Activated naive CD4-positive, alpha-beta T cell treated with anti-CD3 and anti-CD28 coated beads, Interleukin-2, amount 10 ng/mL, durations not matched to agents 7 days and 5 days (primary cell): ENCODE measurements around the gene PDCD4.
"Not testable (repeated sequence)": the region's sequence is repeated elsewhere in the genome, so short reads cannot be mapped to it uniquely, and the experiment has no call there.

ENCODE experiments used
- CTCF ChIA-PET: fragments of 350-600 bp; sonication (Branson Sonifier 250); formaldehyde crosslinking; loops from one replicate; lab custom pipeline; 2021; ENCODE audit warnings: antibody characterized with exemption; lab: Charles Lee
- DNase-seq: peaks from one replicate; pipeline ENCODE4 v3.0.0-alpha.2; 2020
- H3K27ac Mint-ChIP-seq: one replicate; pipeline ENCODE4 v1.8.0; 2021; ENCODE audit warnings: mild to moderate bottlenecking, moderate library complexity, mixed read lengths
- H3K27me3 Mint-ChIP-seq: one replicate; pipeline ENCODE4 v1.8.0; 2021; ENCODE audit warnings: mild to moderate bottlenecking, mixed read lengths
- H3K36me3 Mint-ChIP-seq: one replicate; pipeline ENCODE4 v1.8.0; 2021; ENCODE audit warnings: mixed read lengths
- H3K4me1 Mint-ChIP-seq: one replicate; pipeline ENCODE4 v1.8.0; 2021; ENCODE audit warnings: mixed read lengths
- H3K4me3 Mint-ChIP-seq: one replicate; pipeline ENCODE4 v1.8.0; 2021; ENCODE audit warnings: mild to moderate bottlenecking, moderate library complexity, mixed read lengths
- H3K9me3 Mint-ChIP-seq: one replicate; pipeline ENCODE4 v1.8.0; 2021; ENCODE audit warnings: mixed read lengths

PDCD4 gene

GRCh38 chr10:110892602-110893288 is 21.0 kb downstream of the PDCD4 start:
- H3K36me3 Mint-ChIP-seq, result peaks cover 50% of the 10 kb centered on the region
- peaks cover 5% of the 10 kb centered on the region for H3K4me1 Mint-ChIP-seq
- CTCF ChIA-PET, result interaction anchor here (1.1 to 6.8 kb wide), 12 partner anchors 11 to 152 kb away, joined by 3 to 52 read pairs (median 5); partner anchors contain the start of gene BBIP1
- DNase-seq, result no peak
- no peak overlapping the region for H3K27ac Mint-ChIP-seq
- no peak overlapping the region for H3K4me3 Mint-ChIP-seq
- no peaks in the 10 kb centered on the region for H3K27me3 Mint-ChIP-seq
- no peaks in the 10 kb centered on the region for H3K9me3 Mint-ChIP-seq

- CTCF ChIA-PET, result interaction anchor here (0.7 to 6.8 kb wide), 20 partner anchors 9 to 283 kb away, joined by 3 to 52 read pairs (median 4); partner anchors contain the start of gene BBIP1
- Mint-ChIP-seq H3K27me3 (no peaks in the 10 kb centered on the region), H3K4me1 (peaks cover 5% of the 10 kb centered on the region), H3K27ac (no peak overlapping the region), H3K4me3 (no peak overlapping the region), H3K36me3 (peaks cover 53% of the 10 kb centered on the region), H3K9me3 (no peaks in the 10 kb centered on the region)
- DNase-seq, result no peak
Measured at GRCh38 chr10:110893559-110894179, 21.9 kb downstream of the PDCD4 start.

GRCh38 chr10:110897184-110897583 is 25.5 kb downstream of the PDCD4 start:
- peaks cover 10% of the 10 kb centered on the region for H3K4me1 Mint-ChIP-seq
- H3K9me3 Mint-ChIP-seq, result no peaks in the 10 kb centered on the region
- peaks cover 59% of the 10 kb centered on the region for H3K36me3 Mint-ChIP-seq
- CTCF ChIA-PET, result interaction anchor here (0.6 to 6.8 kb wide), 6 partner anchors 13 to 156 kb away, joined by 3 to 52 read pairs (median 3); no protein-coding TSS in a partner anchor
- no peak for DNase-seq
- H3K4me3 Mint-ChIP-seq, result no peak overlapping the region
- no peak overlapping the region for H3K27ac Mint-ChIP-seq
- H3K27me3 Mint-ChIP-seq, result no peaks in the 10 kb centered on the region

- Mint-ChIP-seq H3K27me3 (no peaks in the 10 kb centered on the region), H3K36me3 (peaks cover 66% of the 10 kb centered on the region), H3K4me1 (peaks cover 19% of the 10 kb centered on the region), H3K4me3 (no peak overlapping the region), H3K27ac (no peak overlapping the region), H3K9me3 (no peaks in the 10 kb centered on the region)
- CTCF ChIA-PET, result interaction anchor here (0.7 to 6.8 kb wide), 3 partner anchors 117 to 308 kb away, joined by 3 to 52 read pairs (median 3); no protein-coding TSS in a partner anchor
- no peak for DNase-seq
Measured at GRCh38 chr10:110898391-110898790, 26.7 kb downstream of the PDCD4 start.

- CTCF ChIA-PET, result interaction anchor here (0.8 to 1.6 kb wide), 2 partner anchors 44 to 97 kb away, joined by 3 to 5 read pairs; no protein-coding TSS in a partner anchor
- Mint-ChIP-seq H3K36me3 (peaks cover 53% of the 10 kb centered on the region), H3K27me3 (no peaks in the 10 kb centered on the region), H3K4me1 (peaks cover 17% of the 10 kb centered on the region), H3K9me3 (no peaks in the 10 kb centered on the region), H3K4me3 (no peak overlapping the region), H3K27ac (no peak overlapping the region)
- DNase-seq, result no peak
Measured at GRCh38 chr10:110900983-110901382, 29.3 kb downstream of the PDCD4 start.

- Mint-ChIP-seq H3K36me3 (peaks cover 52% of the 10 kb centered on the region), H3K4me3 (no peak overlapping the region), H3K4me1 (peaks cover 17% of the 10 kb centered on the region), H3K9me3 (no peaks in the 10 kb centered on the region), H3K27me3 (no peaks in the 10 kb centered on the region), H3K27ac (no peak overlapping the region)
- CTCF ChIA-PET, result interaction anchor here (1.0 to 2.5 kb wide), 6 partner anchors 8 to 159 kb away, joined by 3 to 13 read pairs (median 6); no protein-coding TSS in a partner anchor
- no peak for DNase-seq
Measured at GRCh38 chr10:110901954-110902819, 30.5 kb downstream of the PDCD4 start.

GRCh38 chr10:110903280-110904278 is 31.9 kb downstream of the PDCD4 start:
- Mint-ChIP-seq H3K27ac (no peak overlapping the region), H3K27me3 (no peaks in the 10 kb centered on the region), H3K36me3 (peaks cover 45% of the 10 kb centered on the region), H3K9me3 (no peaks in the 10 kb centered on the region), H3K4me1 (peaks cover 17% of the 10 kb centered on the region), H3K4me3 (no peak overlapping the region)
- DNase-seq, result no peak
- CTCF ChIA-PET, result interaction anchor here (1.0 to 2.5 kb wide), 4 partner anchors 10 to 160 kb away, joined by 3 to 13 read pairs (median 6); no protein-coding TSS in a partner anchor

- Mint-ChIP-seq H3K4me3 (no peak overlapping the region), H3K36me3 (peaks cover 14% of the 10 kb centered on the region), H3K27ac (no peak overlapping the region), H3K9me3 (no peaks in the 10 kb centered on the region), H3K4me1 (no peaks in the 10 kb centered on the region), H3K27me3 (no peaks in the 10 kb centered on the region)
- no peak for DNase-seq
- CTCF ChIA-PET, result interaction anchor here (0.6 to 1.6 kb wide), 5 partner anchors 14 to 107 kb away, joined by 3 to 6 read pairs (median 3); no protein-coding TSS in a partner anchor
Measured at GRCh38 chr10:110910138-110910537, 38.4 kb downstream of the PDCD4 start.

- Mint-ChIP-seq H3K27me3 (no peaks in the 10 kb centered on the region), H3K4me1 (peaks cover 8% of the 10 kb centered on the region), H3K9me3 (no peaks in the 10 kb centered on the region), H3K4me3 (no peak overlapping the region), H3K27ac (no peak overlapping the region), H3K36me3 (peaks cover 14% of the 10 kb centered on the region)
- DNase-seq, result no peak
- CTCF ChIA-PET, result interaction anchor here (1.6 kb wide), 1 partner anchor 166 kb away, joined by 4 read pairs; no protein-coding TSS in a partner anchor
Measured at GRCh38 chr10:110912374-110912773, 40.6 kb downstream of the PDCD4 start.

GRCh38 chr10:110914431-110914830 is 42.7 kb downstream of the PDCD4 start:
- Mint-ChIP-seq H3K27ac (no peak overlapping the region), H3K36me3 (peaks cover 13% of the 10 kb centered on the region), H3K4me1 (peaks cover 17% of the 10 kb centered on the region), H3K4me3 (no peak overlapping the region), H3K27me3 (no peaks in the 10 kb centered on the region), H3K9me3 (no peaks in the 10 kb centered on the region)
- CTCF ChIA-PET, result interaction anchor here (0.7 to 1.5 kb wide), 2 partner anchors 21 to 29 kb away, joined by 4 to 5 read pairs; no protein-coding TSS in a partner anchor
- DNase-seq, result no peak

GRCh38 chr10:110915035-110915434 is 43.3 kb downstream of the PDCD4 start:
- Mint-ChIP-seq H3K27me3 (no peaks in the 10 kb centered on the region), H3K9me3 (no peaks in the 10 kb centered on the region), H3K4me3 (no peak overlapping the region), H3K4me1 (peaks cover 17% of the 10 kb centered on the region), H3K27ac (no peak overlapping the region), H3K36me3 (peaks cover 11% of the 10 kb centered on the region)
- CTCF ChIA-PET, result no interaction called here
- no peak for DNase-seq

GRCh38 chr10:110915600-110915999 is 43.9 kb downstream of the PDCD4 start:
- H3K27me3 Mint-ChIP-seq, H3K27ac Mint-ChIP-seq, DNase-seq, H3K9me3 Mint-ChIP-seq, H3K4me3 Mint-ChIP-seq: not testable (repeated sequence)
- peaks cover 10% of the 10 kb centered on the region for H3K36me3 Mint-ChIP-seq
- H3K4me1 Mint-ChIP-seq, result peaks cover 18% of the 10 kb centered on the region
- CTCF ChIA-PET, result interaction anchor here (0.7 kb wide), 1 partner anchor 348 kb away, joined by 3 read pairs; no protein-coding TSS in a partner anchor
